Keratinocyte (primary cell): Measurements from ENCODE around the gene ATF5. TPM values are rescaled to one million over a fixed set of nuclear protein-coding genes. Genes with fewer than 3 reads are reported as not detected.
"Not testable (repeated sequence)": the region's sequence is repeated elsewhere in the genome, so short reads cannot be mapped to it uniquely, and the experiment has no call there.

Source experiments
- DNase-seq: peaks from one replicate; pipeline ENCODE4 v3.0.0-alpha.2; 2011; ENCODE audit warnings: low read depth, missing footprints, low spot score
- FAIRE-seq: peaks from 2 replicates; lab custom pipeline; 2011; peaks lifted over from hg19 to GRCh38; lab: Jason Lieb, UNC
- H2AFZ ChIP-seq: 2 replicates; pipeline ENCODE4 v1.6.0; 2012; ENCODE audit warnings: low read length, control low read depth, inconsistent platforms; ENCODE audit not compliant: control insufficient read depth
- H3K27ac ChIP-seq: 2 replicates; pipeline ENCODE4 v1.5.1; 2011; ENCODE audit warnings: low read length; ENCODE audit not compliant: control insufficient read depth, insufficient read depth
- H3K27me3 ChIP-seq: 3 replicates; pipeline ENCODE4 v1.6.0; 2011; ENCODE audit warnings: low read length; ENCODE audit not compliant: control insufficient read depth, insufficient read depth; ENCODE audit errors: extremely low read depth
- H3K36me3 ChIP-seq, 2 experiments: 2 replicates in 1 of 2; 3 replicates in 1 of 2; pipeline ENCODE4 v1.5.1; 2011; ENCODE audit warnings: low read length in 2 of 2, mild to moderate bottlenecking in 1 of 2; ENCODE audit not compliant: control insufficient read depth in 2 of 2, insufficient read depth in 2 of 2; ENCODE audit errors: extremely low read depth in 1 of 2
- H3K4me1 ChIP-seq: 3 replicates; pipeline ENCODE4 v1.5.1; 2011; ENCODE audit warnings: low read length; ENCODE audit not compliant: control insufficient read depth, insufficient read depth; ENCODE audit errors: extremely low read depth
- H3K4me2 ChIP-seq: 3 replicates; pipeline ENCODE4 v1.6.0; 2011; ENCODE audit warnings: low read depth, low read length; ENCODE audit not compliant: control insufficient read depth, insufficient read depth; ENCODE audit errors: extremely low read depth
- H3K4me3 ChIP-seq, 3 experiments: fragments of 200-600 bp in 1 of 3; sonication (generic) in 1 of 3; 2 replicates in 2 of 3; 3 replicates in 1 of 3; pipeline ENCODE4 v1.5.1; 2011 to 2016; ENCODE audit warnings: low read length in 3 of 3, mild to moderate bottlenecking in 3 of 3, control low read depth in 2 of 3, inconsistent platforms in 1 of 3, low read depth in 1 of 3, mixed read lengths in 1 of 3, mixed run types in 1 of 3, moderate library complexity in 1 of 3; ENCODE audit not compliant: control insufficient read depth in 2 of 3, insufficient read depth in 2 of 3; ENCODE audit errors: extremely low read depth in 1 of 3
- H3K79me2 ChIP-seq: 2 replicates; pipeline ENCODE4 v1.6.0; 2012; ENCODE audit warnings: low read length; ENCODE audit not compliant: control insufficient read depth, insufficient read depth
- H3K9ac ChIP-seq: 3 replicates; pipeline ENCODE4 v1.6.0; 2011; ENCODE audit warnings: low read length; ENCODE audit not compliant: control insufficient read depth, insufficient read depth; ENCODE audit errors: extremely low read depth
- H3K9me1 ChIP-seq: 3 replicates; pipeline ENCODE4 v1.6.0; 2011; ENCODE audit warnings: low read length; ENCODE audit not compliant: control insufficient read depth, insufficient read depth; ENCODE audit errors: extremely low read depth
- H3K9me3 ChIP-seq: 2 replicates; pipeline ENCODE4 v1.5.1; 2012; ENCODE audit warnings: low read depth, low read length; ENCODE audit not compliant: control insufficient read depth
- H4K20me1 ChIP-seq: 3 replicates; pipeline ENCODE4 v1.6.0; 2011; ENCODE audit warnings: low read length; ENCODE audit not compliant: control insufficient read depth, insufficient read depth; ENCODE audit errors: extremely low read depth
- EZH2 ChIP-seq: IDR thresholded peaks from one replicate; pipeline ENCODE4 v1.6.1; 2012; ENCODE audit warnings: inconsistent platforms, mild to moderate bottlenecking, low read length, moderate library complexity
- dilution Hi-C: fragments of 300-500 bp; cut with MboI; formaldehyde crosslinking; loops from one replicate; pipeline ENCODE4 v1.7.0; 2020; ENCODE audit warnings: low sequenced_read_pairs; ENCODE audit not compliant: extremely low pct_ligation_motif_present
- polyA plus RNA-seq, 5 experiments: library from polyadenylated mRNA; depleted of rRNA in 3 of 5; stranded (reverse) in 3 of 5; stranded (forward) in 1 of 5; unstranded in 1 of 5; fragments of >200 nt; gene quantifications; 1 replicate in 1 of 5; 2 replicates in 3 of 5; 3 replicates in 1 of 5; pipeline versions ENCODE4 v1.2.1 to v1.2.3, GENCODE V29; 2011 to 2012; ENCODE audit warnings: missing spikeins in 2 of 5, low read depth in 1 of 5, low replicate concordance in 1 of 5
- TF ChIP-seq, protein P1 (sequence below), 3 experiments: IDR thresholded peaks in 1 of 3; conservative IDR thresholded peaks in 1 of 3; optimal IDR thresholded peaks in 1 of 3; 2 replicates in 2 of 3; 3 replicates in 1 of 3; pipeline versions ENCODE3 to v1.5.1; 2011; ENCODE audit warnings: low read length in 3 of 3, mild to moderate bottlenecking in 3 of 3, moderate library complexity in 2 of 3, control low read depth in 1 of 3, inconsistent platforms in 1 of 3; ENCODE audit not compliant: insufficient read depth in 2 of 3; ENCODE audit errors: extremely low read depth in 1 of 3

ATF5 gene
- polyA plus RNA-seq, 1 donor (not counting 4 experiments of a cell fraction or from before 2014, with no cell fraction given), result 6.0 TPM

- H3K9me1 ChIP-seq, result no peaks in the 10 kb centered on the region
- DNase-seq, result no peak
- no peak overlapping the region for H3K9ac ChIP-seq
- H3K9me3 ChIP-seq, result no peaks in the 10 kb centered on the region
- TF ChIP-seq EZH2, result no peak
- TF ChIP-seq, protein P1, sequence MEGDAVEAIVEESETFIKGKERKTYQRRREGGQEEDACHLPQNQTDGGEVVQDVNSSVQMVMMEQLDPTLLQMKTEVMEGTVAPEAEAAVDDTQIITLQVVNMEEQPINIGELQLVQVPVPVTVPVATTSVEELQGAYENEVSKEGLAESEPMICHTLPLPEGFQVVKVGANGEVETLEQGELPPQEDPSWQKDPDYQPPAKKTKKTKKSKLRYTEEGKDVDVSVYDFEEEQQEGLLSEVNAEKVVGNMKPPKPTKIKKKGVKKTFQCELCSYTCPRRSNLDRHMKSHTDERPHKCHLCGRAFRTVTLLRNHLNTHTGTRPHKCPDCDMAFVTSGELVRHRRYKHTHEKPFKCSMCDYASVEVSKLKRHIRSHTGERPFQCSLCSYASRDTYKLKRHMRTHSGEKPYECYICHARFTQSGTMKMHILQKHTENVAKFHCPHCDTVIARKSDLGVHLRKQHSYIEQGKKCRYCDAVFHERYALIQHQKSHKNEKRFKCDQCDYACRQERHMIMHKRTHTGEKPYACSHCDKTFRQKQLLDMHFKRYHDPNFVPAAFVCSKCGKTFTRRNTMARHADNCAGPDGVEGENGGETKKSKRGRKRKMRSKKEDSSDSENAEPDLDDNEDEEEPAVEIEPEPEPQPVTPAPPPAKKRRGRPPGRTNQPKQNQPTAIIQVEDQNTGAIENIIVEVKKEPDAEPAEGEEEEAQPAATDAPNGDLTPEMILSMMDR (optimal IDR thresholded peaks at IDR 0.05 in 1 of 3, IDR thresholded peaks at IDR 0.05 in 1 of 3, conservative IDR thresholded peaks at IDR 0.05 in 1 of 3; ENCODE audit: extremely low read depth in 1 of 3, insufficient read depth in 2 of 3, low read length in 3 of 3), result no peak
- H3K4me3 ChIP-seq, result no peak overlapping the region
- no peaks in the 10 kb centered on the region for H3K4me1 ChIP-seq
- no peak overlapping the region for H3K27ac ChIP-seq
- no peak for FAIRE-seq
- H3K4me2 ChIP-seq, result no peak overlapping the region
- dilution Hi-C loops, result no loop called here
- no peaks in the 10 kb centered on the region for H3K36me3 ChIP-seq
- H2AFZ ChIP-seq, result no peak overlapping the region
- no peaks in the 10 kb centered on the region for H4K20me1 ChIP-seq
- H3K27me3 ChIP-seq, result peaks cover 9% of the 10 kb centered on the region
- no peaks in the 10 kb centered on the region for H3K79me2 ChIP-seq
Observed at GRCh38 chr19:49956115-49956495, 27.1 kb downstream of the ATF5 start.

GRCh38 chr19:49957262-49957915 lies 28.4 kb downstream of the ATF5 start:
- FAIRE-seq, result no peak
- TF ChIP-seq, protein P1 (optimal IDR thresholded peaks at IDR 0.05 in 1 of 3, IDR thresholded peaks at IDR 0.05 in 1 of 3, conservative IDR thresholded peaks at IDR 0.05 in 1 of 3; ENCODE audit: extremely low read depth in 1 of 3, insufficient read depth in 2 of 3, low read length in 3 of 3), result no peak
- no peak for TF ChIP-seq EZH2
- dilution Hi-C loops, result no loop called here
- no peak overlapping the region for H3K4me3 ChIP-seq
- no peaks in the 10 kb centered on the region for H3K36me3 ChIP-seq
- no peak overlapping the region for H3K27ac ChIP-seq
- peaks cover 9% of the 10 kb centered on the region for H3K27me3 ChIP-seq
- H3K4me1 ChIP-seq, result no peaks in the 10 kb centered on the region
- H3K79me2 ChIP-seq, result no peaks in the 10 kb centered on the region
- H3K9ac ChIP-seq, result no peak overlapping the region
- H2AFZ ChIP-seq, result no peak overlapping the region
- H4K20me1 ChIP-seq, result no peaks in the 10 kb centered on the region
- H3K9me1 ChIP-seq, result no peaks in the 10 kb centered on the region
- no peak overlapping the region for H3K4me2 ChIP-seq
- H3K9me3 ChIP-seq, result no peaks in the 10 kb centered on the region
- DNase-seq, result no peak

- FAIRE-seq, H3K9me1 ChIP-seq, H3K9me3 ChIP-seq, H3K79me2 ChIP-seq, H2AFZ ChIP-seq, H4K20me1 ChIP-seq, H3K36me3 ChIP-seq, dilution Hi-C loops, H3K27ac ChIP-seq, H3K4me2 ChIP-seq, H3K9ac ChIP-seq, H3K4me1 ChIP-seq, DNase-seq, H3K4me3 ChIP-seq, H3K27me3 ChIP-seq: not testable (repeated sequence)
Observed at GRCh38 chr19:49958144-49958543, 29.1 kb downstream of the ATF5 start.

DNA sequence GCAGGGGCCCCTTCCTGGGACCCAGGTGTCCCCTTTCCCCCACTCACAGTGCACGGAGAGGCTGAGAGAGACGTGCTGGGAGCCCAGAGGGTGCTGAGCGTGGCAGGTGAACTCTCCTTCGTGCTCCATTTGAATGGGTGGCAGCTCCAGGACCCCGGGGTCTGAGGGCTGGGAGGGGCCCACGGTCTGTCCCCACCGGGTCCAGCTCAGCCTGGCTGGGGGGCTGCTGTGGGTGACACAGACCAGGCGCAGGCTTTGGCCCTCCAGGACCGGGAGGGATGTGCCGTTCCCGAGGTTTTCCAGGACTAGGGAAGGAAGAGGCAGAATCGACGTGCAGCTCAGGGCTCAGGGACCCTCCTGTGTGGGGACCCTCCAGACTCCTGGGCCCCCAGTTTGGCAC lies 29.6 kb downstream of the ATF5 start:
- H3K79me2 ChIP-seq, H3K4me2 ChIP-seq, FAIRE-seq, H3K9me3 ChIP-seq, H2AFZ ChIP-seq, H3K27ac ChIP-seq, H3K9me1 ChIP-seq, H3K9ac ChIP-seq, DNase-seq, H3K27me3 ChIP-seq, H3K4me1 ChIP-seq, H3K36me3 ChIP-seq, H4K20me1 ChIP-seq, dilution Hi-C loops, H3K4me3 ChIP-seq: not testable (repeated sequence)
